WTC11 (cell line): ENCODE data around the gene MVD. TPM values are rescaled to one million over a fixed set of nuclear protein-coding genes. Genes with fewer than 3 reads are reported as not detected.

Experiments
- ATAC-seq: fragments of 200-7000 bp; cut with Tn5 transposase; 2 replicates; pipeline ENCODE4 v1.10.0; 2021; ENCODE audit warnings: mild to moderate bottlenecking, moderate library complexity
- CTCF ChIA-PET: fragments of 300-600 bp; sonication (Branson Sonifier 250); formaldehyde crosslinking; loops from one replicate; lab custom pipeline; 2021; ENCODE audit warnings: antibody characterized with exemption; lab: Charles Lee
- POLR2A ChIA-PET: fragments of 350-600 bp; sonication (Branson Sonifier 250); formaldehyde crosslinking; loops from one replicate; lab custom pipeline; 2021; ENCODE audit warnings: antibody characterized with exemption; lab: Charles Lee
- DNase-seq: peaks from one replicate; pipeline ENCODE4 v3.0.0; 2021; ENCODE audit warnings: low spot score
- H3K27ac Mint-ChIP-seq: 2 replicates; pipeline ENCODE4 v1.8.0; 2021; ENCODE audit warnings: mixed read lengths
- H3K27me3 Mint-ChIP-seq: 2 replicates; pipeline ENCODE4 v1.8.0; 2021; ENCODE audit warnings: low read depth, mild to moderate bottlenecking, moderate library complexity, mixed read lengths
- H3K36me3 Mint-ChIP-seq: 2 replicates; pipeline ENCODE4 v1.8.0; 2021; ENCODE audit warnings: mixed read lengths
- H3K4me1 Mint-ChIP-seq: 2 replicates; pipeline ENCODE4 v1.8.0; 2022; ENCODE audit warnings: mixed read lengths
- H3K4me3 Mint-ChIP-seq: 2 replicates; pipeline ENCODE4 v1.8.0; 2021; ENCODE audit warnings: mild to moderate bottlenecking, moderate library complexity, mixed read lengths
- H3K9me3 Mint-ChIP-seq: 2 replicates; pipeline ENCODE4 v1.8.0; 2021; ENCODE audit warnings: mixed read lengths
- CREB1 ChIP-seq: sonication (generic); formaldehyde crosslinking; IDR thresholded peaks from 2 replicates; pipeline ENCODE4 v1.8.0; 2023; ENCODE audit warnings: mild to moderate bottlenecking, missing genetic modification reagents
- ELF4 ChIP-seq: sonication (generic); formaldehyde crosslinking; IDR thresholded peaks from 2 replicates; pipeline ENCODE4 v1.8.1; 2022; ENCODE audit warnings: low read depth, mild to moderate bottlenecking, moderate library complexity, missing genetic modification reagents
- JAZF1 ChIP-seq: fragments of 250-450 bp; sonication (Bioruptor Pico); IDR thresholded peaks from 2 replicates; pipeline ENCODE4 v1.9.0; 2021; ENCODE audit warnings: moderate library complexity, mild to moderate bottlenecking, inconsistent platforms
- NFYB ChIP-seq: sonication (generic); formaldehyde crosslinking; conservative IDR thresholded peaks from 2 replicates; pipeline ENCODE4 v1.8.0; 2022; ENCODE audit warnings: low read depth, missing genetic modification reagents
- RORB ChIP-seq: fragments of 250-450 bp; sonication (Bioruptor Pico); IDR thresholded peaks from 2 replicates; pipeline ENCODE4 v1.9.0; 2021; ENCODE audit warnings: mild to moderate bottlenecking
- SMAD4 ChIP-seq: sonication (generic); formaldehyde crosslinking; IDR thresholded peaks from 2 replicates; pipeline ENCODE4 v1.8.0; 2022; ENCODE audit warnings: mild to moderate bottlenecking, missing genetic modification reagents
- ZNF232 ChIP-seq: sonication (generic); formaldehyde crosslinking; IDR thresholded peaks from 2 replicates; pipeline ENCODE4 v1.8.0; 2022; ENCODE audit warnings: mild to moderate bottlenecking, missing genetic modification reagents
- total RNA-seq: library from RNA; stranded (reverse); gene quantifications from 3 replicates; pipeline ENCODE4 v1.2.3, GENCODE V29; 2021
- TF ChIP-seq, protein P1 (sequence below): sonication (generic); formaldehyde crosslinking; IDR thresholded peaks from 2 replicates; pipeline ENCODE4 v1.8.1; 2023; ENCODE audit warnings: mild to moderate bottlenecking, missing genetic modification reagents
- TF ChIP-seq, protein P2 (sequence below): sonication (generic); formaldehyde crosslinking; IDR thresholded peaks from 2 replicates; pipeline ENCODE4 v1.8.1; 2023; ENCODE audit warnings: mild to moderate bottlenecking, moderate library complexity, missing genetic modification reagents
- TF ChIP-seq, protein P3 (sequence below): sonication (generic); formaldehyde crosslinking; IDR thresholded peaks from 2 replicates; pipeline ENCODE4 v1.8.1; 2022; ENCODE audit warnings: low read depth, missing genetic modification reagents, borderline replicate concordance
- TF ChIP-seq, protein P4 (sequence below): sonication (generic); formaldehyde crosslinking; IDR thresholded peaks from 2 replicates; pipeline ENCODE4 v1.8.1; 2022; ENCODE audit warnings: missing genetic modification reagents, borderline replicate concordance
- TF ChIP-seq, protein P5 (sequence below): fragments of 250-450 bp; sonication (Bioruptor Pico); IDR thresholded peaks from 2 replicates; pipeline ENCODE4 v2.1.2; 2022; ENCODE audit warnings: mild to moderate bottlenecking, moderate library complexity
- TF ChIP-seq, protein P6 (sequence below): sonication (generic); formaldehyde crosslinking; IDR thresholded peaks from 2 replicates; pipeline ENCODE4 v1.8.0; 2022; ENCODE audit warnings: mild to moderate bottlenecking, missing genetic modification reagents
- TF ChIP-seq, protein P7 (sequence below): fragments of 250-450 bp; sonication (Bioruptor Pico); IDR thresholded peaks from 2 replicates; pipeline ENCODE4 v1.9.0; 2021; ENCODE audit warnings: mild to moderate bottlenecking

Gene MVD
- total RNA-seq, 1 experiment from 2014 or later: 113 TPM

DNA sequence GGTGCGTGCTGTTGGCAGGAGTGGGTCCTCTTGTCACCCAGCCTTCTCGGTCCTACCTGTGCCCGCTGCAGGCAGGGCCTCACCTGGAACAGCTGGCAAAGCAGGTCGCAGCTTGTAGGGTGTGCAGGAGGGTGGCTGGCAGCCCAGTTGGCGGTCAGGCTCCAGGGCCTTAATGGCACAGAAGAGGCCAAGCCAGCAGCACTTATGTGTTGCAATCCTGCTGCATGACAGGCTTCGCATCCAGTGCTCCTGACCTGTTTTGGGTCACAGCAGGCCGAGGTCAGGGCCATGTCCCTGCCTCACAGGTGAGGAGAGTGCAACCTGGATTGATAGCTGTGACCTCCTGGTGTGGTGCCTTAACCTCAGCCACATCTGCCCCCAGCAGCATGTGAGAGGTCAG is 60.8 kb downstream of the MVD start:
- no peaks in the 10 kb centered on the region for H3K9me3 Mint-ChIP-seq
- H3K4me1 Mint-ChIP-seq: peaks cover 20% of the 10 kb centered on the region
- POLR2A ChIA-PET: no interaction called here
- ATAC-seq (no peak), DNase-seq (no peak)
- H3K27ac Mint-ChIP-seq: no peak overlapping the region
- no peaks in the 10 kb centered on the region for H3K27me3 Mint-ChIP-seq
- peaks cover 54% of the 10 kb centered on the region for H3K36me3 Mint-ChIP-seq
- CTCF ChIA-PET: interaction anchor here (1.2 to 2.9 kb wide), 4 partner anchors 8 to 136 kb away, joined by 4 to 7 read pairs (median 6); no protein-coding TSS in a partner anchor
- TF ChIP-seq JAZF1 (CRISPR knock-in tag) (no peak), ZNF232 (CRISPR knock-in tag) (no peak), RORB (no peak), NFYB (CRISPR knock-in tag) (no peak), CREB1 (no peak), SMAD4 (CRISPR knock-in tag) (no peak), ELF4 (CRISPR knock-in tag) (no peak)
- TF ChIP-seq, protein P1, sequence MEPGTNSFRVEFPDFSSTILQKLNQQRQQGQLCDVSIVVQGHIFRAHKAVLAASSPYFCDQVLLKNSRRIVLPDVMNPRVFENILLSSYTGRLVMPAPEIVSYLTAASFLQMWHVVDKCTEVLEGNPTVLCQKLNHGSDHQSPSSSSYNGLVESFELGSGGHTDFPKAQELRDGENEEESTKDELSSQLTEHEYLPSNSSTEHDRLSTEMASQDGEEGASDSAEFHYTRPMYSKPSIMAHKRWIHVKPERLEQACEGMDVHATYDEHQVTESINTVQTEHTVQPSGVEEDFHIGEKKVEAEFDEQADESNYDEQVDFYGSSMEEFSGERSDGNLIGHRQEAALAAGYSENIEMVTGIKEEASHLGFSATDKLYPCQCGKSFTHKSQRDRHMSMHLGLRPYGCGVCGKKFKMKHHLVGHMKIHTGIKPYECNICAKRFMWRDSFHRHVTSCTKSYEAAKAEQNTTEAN (CRISPR knock-in tag): no peak
- TF ChIP-seq, protein P2, sequence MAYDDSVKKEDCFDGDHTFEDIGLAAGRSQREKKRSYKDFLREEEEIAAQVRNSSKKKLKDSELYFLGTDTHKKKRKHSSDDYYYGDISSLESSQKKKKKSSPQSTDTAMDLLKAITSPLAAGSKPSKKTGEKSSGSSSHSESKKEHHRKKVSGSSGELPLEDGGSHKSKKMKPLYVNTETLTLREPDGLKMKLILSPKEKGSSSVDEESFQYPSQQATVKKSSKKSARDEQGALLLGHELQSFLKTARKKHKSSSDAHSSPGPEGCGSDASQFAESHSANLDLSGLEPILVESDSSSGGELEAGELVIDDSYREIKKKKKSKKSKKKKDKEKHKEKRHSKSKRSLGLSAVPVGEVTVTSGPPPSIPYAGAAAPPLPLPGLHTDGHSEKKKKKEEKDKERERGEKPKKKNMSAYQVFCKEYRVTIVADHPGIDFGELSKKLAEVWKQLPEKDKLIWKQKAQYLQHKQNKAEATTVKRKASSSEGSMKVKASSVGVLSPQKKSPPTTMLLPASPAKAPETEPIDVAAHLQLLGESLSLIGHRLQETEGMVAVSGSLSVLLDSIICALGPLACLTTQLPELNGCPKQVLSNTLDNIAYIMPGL: no peak
- TF ChIP-seq, protein P3, sequence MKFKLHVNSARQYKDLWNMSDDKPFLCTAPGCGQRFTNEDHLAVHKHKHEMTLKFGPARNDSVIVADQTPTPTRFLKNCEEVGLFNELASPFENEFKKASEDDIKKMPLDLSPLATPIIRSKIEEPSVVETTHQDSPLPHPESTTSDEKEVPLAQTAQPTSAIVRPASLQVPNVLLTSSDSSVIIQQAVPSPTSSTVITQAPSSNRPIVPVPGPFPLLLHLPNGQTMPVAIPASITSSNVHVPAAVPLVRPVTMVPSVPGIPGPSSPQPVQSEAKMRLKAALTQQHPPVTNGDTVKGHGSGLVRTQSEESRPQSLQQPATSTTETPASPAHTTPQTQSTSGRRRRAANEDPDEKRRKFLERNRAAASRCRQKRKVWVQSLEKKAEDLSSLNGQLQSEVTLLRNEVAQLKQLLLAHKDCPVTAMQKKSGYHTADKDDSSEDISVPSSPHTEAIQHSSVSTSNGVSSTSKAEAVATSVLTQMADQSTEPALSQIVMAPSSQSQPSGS (CRISPR knock-in tag): no peak
- TF ChIP-seq, protein P4, sequence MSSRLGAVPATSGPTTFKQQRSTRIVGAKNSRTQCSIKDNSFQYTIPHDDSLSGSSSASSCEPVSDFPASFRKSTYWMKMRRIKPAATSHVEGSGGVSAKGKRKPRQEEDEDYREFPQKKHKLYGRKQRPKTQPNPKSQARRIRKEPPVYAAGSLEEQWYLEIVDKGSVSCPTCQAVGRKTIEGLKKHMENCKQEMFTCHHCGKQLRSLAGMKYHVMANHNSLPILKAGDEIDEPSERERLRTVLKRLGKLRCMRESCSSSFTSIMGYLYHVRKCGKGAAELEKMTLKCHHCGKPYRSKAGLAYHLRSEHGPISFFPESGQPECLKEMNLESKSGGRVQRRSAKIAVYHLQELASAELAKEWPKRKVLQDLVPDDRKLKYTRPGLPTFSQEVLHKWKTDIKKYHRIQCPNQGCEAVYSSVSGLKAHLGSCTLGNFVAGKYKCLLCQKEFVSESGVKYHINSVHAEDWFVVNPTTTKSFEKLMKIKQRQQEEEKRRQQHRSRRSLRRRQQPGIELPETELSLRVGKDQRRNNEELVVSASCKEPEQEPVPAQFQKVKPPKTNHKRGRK (CRISPR knock-in tag): no peak
- TF ChIP-seq, protein P5, sequence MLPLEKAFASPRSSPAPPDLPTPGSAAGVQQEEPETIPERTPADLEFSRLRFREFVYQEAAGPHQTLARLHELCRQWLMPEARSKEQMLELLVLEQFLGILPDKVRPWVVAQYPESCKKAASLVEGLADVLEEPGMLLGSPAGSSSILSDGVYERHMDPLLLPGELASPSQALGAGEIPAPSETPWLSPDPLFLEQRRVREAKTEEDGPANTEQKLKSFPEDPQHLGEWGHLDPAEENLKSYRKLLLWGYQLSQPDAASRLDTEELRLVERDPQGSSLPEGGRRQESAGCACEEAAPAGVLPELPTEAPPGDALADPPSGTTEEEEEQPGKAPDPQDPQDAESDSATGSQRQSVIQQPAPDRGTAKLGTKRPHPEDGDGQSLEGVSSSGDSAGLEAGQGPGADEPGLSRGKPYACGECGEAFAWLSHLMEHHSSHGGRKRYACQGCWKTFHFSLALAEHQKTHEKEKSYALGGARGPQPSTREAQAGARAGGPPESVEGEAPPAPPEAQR: no peak
- TF ChIP-seq, protein P6, sequence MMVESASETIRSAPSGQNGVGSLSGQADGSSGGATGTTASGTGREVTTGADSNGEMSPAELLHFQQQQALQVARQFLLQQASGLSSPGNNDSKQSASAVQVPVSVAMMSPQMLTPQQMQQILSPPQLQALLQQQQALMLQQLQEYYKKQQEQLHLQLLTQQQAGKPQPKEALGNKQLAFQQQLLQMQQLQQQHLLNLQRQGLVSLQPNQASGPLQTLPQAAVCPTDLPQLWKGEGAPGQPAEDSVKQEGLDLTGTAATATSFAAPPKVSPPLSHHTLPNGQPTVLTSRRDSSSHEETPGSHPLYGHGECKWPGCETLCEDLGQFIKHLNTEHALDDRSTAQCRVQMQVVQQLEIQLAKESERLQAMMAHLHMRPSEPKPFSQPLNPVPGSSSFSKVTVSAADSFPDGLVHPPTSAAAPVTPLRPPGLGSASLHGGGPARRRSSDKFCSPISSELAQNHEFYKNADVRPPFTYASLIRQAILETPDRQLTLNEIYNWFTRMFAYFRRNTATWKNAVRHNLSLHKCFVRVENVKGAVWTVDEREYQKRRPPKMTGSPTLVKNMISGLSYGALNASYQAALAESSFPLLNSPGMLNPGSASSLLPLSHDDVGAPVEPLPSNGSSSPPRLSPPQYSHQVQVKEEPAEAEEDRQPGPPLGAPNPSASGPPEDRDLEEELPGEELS (CRISPR knock-in tag): no peak
- TF ChIP-seq, protein P7, sequence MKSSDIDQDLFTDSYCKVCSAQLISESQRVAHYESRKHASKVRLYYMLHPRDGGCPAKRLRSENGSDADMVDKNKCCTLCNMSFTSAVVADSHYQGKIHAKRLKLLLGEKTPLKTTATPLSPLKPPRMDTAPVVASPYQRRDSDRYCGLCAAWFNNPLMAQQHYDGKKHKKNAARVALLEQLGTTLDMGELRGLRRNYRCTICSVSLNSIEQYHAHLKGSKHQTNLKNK: no peak
- H3K4me3 Mint-ChIP-seq: no peak overlapping the region

Other genes starting within 250 kb of the MVD start
- 8.1 to 9.3 TPM (median 8.5 TPM) in 3 replicates for gene ZFPM1, start 209.8 kb downstream of the MVD start, total RNA-seq
- gene ZC3H18, start 92.7 kb downstream of the MVD start, total RNA-seq: 57.3 to 65.6 TPM (median 61.8 TPM) in 3 replicates
- 0.80 to 1.9 TPM (median 1.5 TPM) in 3 replicates for gene IL17C, start 24.5 kb downstream of the MVD start, total RNA-seq
- 169 to 219 TPM (median 207 TPM) in 3 replicates for gene CYBA, start 12.0 kb downstream of the MVD start, total RNA-seq
- 8.0 to 9.4 TPM (median 9.1 TPM) in 3 replicates for gene SNAI3, start 23.4 kb upstream of the MVD start, total RNA-seq
- gene RNF166, start 43.3 kb upstream of the MVD start, total RNA-seq: 38.5 to 46.2 TPM (median 40.5 TPM) in 3 replicates
- gene CTU2, start 43.4 kb upstream of the MVD start, total RNA-seq: 42.1 to 52.4 TPM (median 43.7 TPM) in 3 replicates
- 68.3 to 75.1 TPM (median 71.3 TPM) in 3 replicates for gene PIEZO1, start 122.1 kb upstream of the MVD start, total RNA-seq
- gene CDT1, start 140.7 kb upstream of the MVD start, total RNA-seq: 142 to 154 TPM (median 149 TPM) in 3 replicates
- gene APRT, start 148.8 kb upstream of the MVD start, total RNA-seq: 272 to 288 TPM (median 282 TPM) in 3 replicates
- gene GALNS, start 193.9 kb upstream of the MVD start, total RNA-seq: 23.0 to 29.5 TPM (median 25.8 TPM) in 3 replicates
- 63.1 to 82.0 TPM (median 64.5 TPM) in 3 replicates for gene TRAPPC2L, start 194.0 kb upstream of the MVD start, total RNA-seq
- gene PABPN1L, start 203.6 kb upstream of the MVD start, total RNA-seq: not detected in 3 replicates